Measurements from ENCODE around the gene MSANTD2. TPM values are rescaled to one million over a fixed set of nuclear protein-coding genes. Genes with fewer than 3 reads are reported as not detected.

Gene MSANTD2
- total RNA-seq, 1 donor from 2014 or later = 21.0 TPM

GRCh38 chr11:124758355-124759265, 41.6 kb downstream of the MSANTD2 start:
- ChIA-PET POLR2A (interaction anchor here (0.8 to 2.3 kb wide), 7 partner anchors 10 to 87 kb away, joined by 3 to 11 read pairs (median 4); partner anchors contain the start of gene SPA17), CTCF (interaction anchor here (0.8 to 1.5 kb wide), 9 partner anchors 9 to 90 kb away, joined by 3 to 11 read pairs (median 3); no protein-coding TSS in a partner anchor)
- ATAC-seq (ENCODE audit: low read depth) = peak; percentile 67
- H3K36me3 Mint-ChIP-seq (ENCODE audit: low read depth) = peaks cover 5% of the 10 kb centered on the region
- DNase-seq = peak; percentile 72
- H3K27ac Mint-ChIP-seq = peak overlapping the region; percentile 60
- H3K4me3 Mint-ChIP-seq = peak overlapping the region; percentile 79
- peaks cover 2% of the 10 kb centered on the region for H3K27me3 Mint-ChIP-seq
- no peak for TF ChIP-seq CTCF (IDR thresholded peaks at IDR 0.05)
- intact Hi-C loops (cut with micrococcal nuclease) = no loop called here
- H3K9me3 Mint-ChIP-seq = no peaks in the 10 kb centered on the region
- peaks cover 46% of the 10 kb centered on the region for H3K4me1 Mint-ChIP-seq

GRCh38 chr11:124757320-124757719, 42.9 kb downstream of the MSANTD2 start:
- peaks cover 2% of the 10 kb centered on the region for H3K27me3 Mint-ChIP-seq
- H3K9me3 Mint-ChIP-seq = no peaks in the 10 kb centered on the region
- ChIA-PET POLR2A (interaction anchor here (2.3 kb wide), 1 partner anchor 11 kb away, joined by 11 read pairs; no protein-coding TSS in a partner anchor), CTCF (interaction anchor here (1.5 to 2.0 kb wide), 2 partner anchors 11 to 84 kb away, joined by 3 to 7 read pairs; partner anchors contain the start of genes SIAE and SPA17)
- peaks cover 41% of the 10 kb centered on the region for H3K4me1 Mint-ChIP-seq
- intact Hi-C loops (cut with micrococcal nuclease) = no loop called here
- peaks cover 3% of the 10 kb centered on the region for H3K36me3 Mint-ChIP-seq (ENCODE audit: low read depth)
- ATAC-seq (ENCODE audit: low read depth) (no peak), DNase-seq (no peak)
- H3K4me3 Mint-ChIP-seq = no peak overlapping the region
- no peak overlapping the region for H3K27ac Mint-ChIP-seq
- TF ChIP-seq CTCF (IDR thresholded peaks at IDR 0.05) = no peak

GRCh38 chr11:124756753-124757227, 43.4 kb downstream of the MSANTD2 start:
- H3K4me3 Mint-ChIP-seq = no peak overlapping the region
- POLR2A ChIA-PET = no interaction called here
- DNase-seq = no peak
- peaks cover 2% of the 10 kb centered on the region for H3K27me3 Mint-ChIP-seq
- peaks cover 3% of the 10 kb centered on the region for H3K36me3 Mint-ChIP-seq (ENCODE audit: low read depth)
- ATAC-seq (ENCODE audit: low read depth) = no peak
- CTCF ChIA-PET = interaction anchor here (1.5 to 2.0 kb wide), 2 partner anchors 10 to 83 kb away, joined by 3 to 7 read pairs; partner anchors contain the start of genes SIAE and SPA17
- H3K27ac Mint-ChIP-seq = no peak overlapping the region
- intact Hi-C loops (cut with micrococcal nuclease) = no loop called here
- H3K9me3 Mint-ChIP-seq = no peaks in the 10 kb centered on the region
- TF ChIP-seq CTCF (IDR thresholded peaks at IDR 0.05) = no peak
- peaks cover 41% of the 10 kb centered on the region for H3K4me1 Mint-ChIP-seq

GRCh38 chr11:124756033-124756752, 44.0 kb downstream of the MSANTD2 start:
- H3K36me3 Mint-ChIP-seq (ENCODE audit: low read depth) = peaks cover 3% of the 10 kb centered on the region
- intact Hi-C loops (cut with micrococcal nuclease) = no loop called here
- H3K9me3 Mint-ChIP-seq = no peaks in the 10 kb centered on the region
- H3K4me1 Mint-ChIP-seq = peaks cover 35% of the 10 kb centered on the region
- no peak overlapping the region for H3K4me3 Mint-ChIP-seq
- CTCF ChIA-PET = interaction anchor here (1.5 to 2.0 kb wide), 2 partner anchors 9 to 83 kb away, joined by 3 to 7 read pairs; partner anchors contain the start of genes SIAE and SPA17
- no peak overlapping the region for H3K27ac Mint-ChIP-seq
- POLR2A ChIA-PET = interaction anchor here (1.0 kb wide), 1 partner anchor 9 kb away, joined by 3 read pairs; no protein-coding TSS in a partner anchor
- DNase-seq (no peak), ATAC-seq (ENCODE audit: low read depth) (no peak)
- peaks cover 2% of the 10 kb centered on the region for H3K27me3 Mint-ChIP-seq
- TF ChIP-seq CTCF (IDR thresholded peaks at IDR 0.05) = no peak

Measured in activated B cell treated with CpG ODN at 0.5 μM for 24 hours (primary cell).